K562 (cell line): ENCODE measurements around the gene OR6V1. TPM values are rescaled to one million over a fixed set of nuclear protein-coding genes. Genes with fewer than 3 reads are reported as not detected.

Experiments used
- ATAC-seq: fragments of 200-7000 bp; cut with Tn5 transposase; 3 replicates; pipeline ENCODE4 v1.9.1; 2020; ENCODE audit warnings: moderate library complexity
- BruUV-seq: library from RNA; stranded (reverse); fragments of 400-500 nt; replicated peaks from 2 replicates; lab custom pipeline; 2021; lab: Mats Ljungman, UMichigan
- CTCF ChIA-PET: fragments of 300-600 bp; formaldehyde crosslinking; extraction: SDS; loops from one replicate; lab custom pipeline; 2021; ENCODE audit warnings: low intra/inter-chr PET ratio; lab: Yijun Ruan, JAX
- POLR2A ChIA-PET: fragments of 300-600, 350-650 bp; sonication (Branson Sonifier 250); formaldehyde crosslinking; extraction: SDS; loops from one replicate; lab custom pipeline; 2021; ENCODE audit warnings: antibody characterized with exemption, inconsistent platforms; lab: Yijun Ruan, JAX
- DNase-seq, 4 experiments: peaks; one replicate each; pipeline versions ENCODE4 v3.0.0 to v3.0.0-alpha.2; 2011 to 2018; ENCODE audit warnings: low spot score in 3 of 4, mixed read lengths in 3 of 4; ENCODE audit errors: extremely low read depth in 1 of 4
- FAIRE-seq: peaks from 2 replicates; lab custom pipeline; 2011; peaks lifted over from hg19 to GRCh38; lab: Jason Lieb, UNC
- H2AFZ ChIP-seq: 2 replicates; pipeline ENCODE4 v1.6.0; 2011; ENCODE audit warnings: low read depth, low read length, control low read depth, inconsistent platforms
- H3K27ac ChIP-seq: fragments of 200-600 bp; 3 replicates; pipeline ENCODE4 v1.8.0; 2011; ENCODE audit warnings: low read depth, mild to moderate bottlenecking, control low read depth, inconsistent platforms, low read length, moderate library complexity, mixed read lengths; ENCODE audit errors: extremely low read depth
- H3K27me3 ChIP-seq, 2 experiments: fragments of 300-600 bp in 1 of 2; 2 replicates in 1 of 2; 3 replicates in 1 of 2; pipeline versions ENCODE4 v1.6.0 to v1.8.0; 2011; ENCODE audit warnings: inconsistent platforms in 2 of 2, low read length in 2 of 2, mild to moderate bottlenecking in 1 of 2, mixed read lengths in 1 of 2, moderate library complexity in 1 of 2; ENCODE audit not compliant: control insufficient read depth in 2 of 2, insufficient read depth in 2 of 2
- H3K36me3 ChIP-seq: fragments of 300-600 bp; 3 replicates; pipeline ENCODE4 v1.8.0; 2011; ENCODE audit warnings: mild to moderate bottlenecking, low read length, inconsistent platforms; ENCODE audit not compliant: control insufficient read depth, insufficient read depth
- H3K4me1 ChIP-seq, 2 experiments: fragments of 200-600 bp in 1 of 2; replicated peaks in 1 of 2; 2 replicates in 1 of 2; 3 replicates in 1 of 2; pipeline versions ENCODE4 v1.5.1 to v1.8.0; 2011; ENCODE audit warnings: inconsistent platforms in 2 of 2, low read length in 2 of 2, mild to moderate bottlenecking in 1 of 2, mixed read lengths in 1 of 2, moderate library complexity in 1 of 2; ENCODE audit not compliant: control insufficient read depth in 2 of 2, insufficient read depth in 2 of 2
- H3K4me2 ChIP-seq: 2 replicates; pipeline ENCODE4 v1.6.1; 2011; ENCODE audit warnings: low read length, control low read depth, inconsistent platforms, mixed read lengths; ENCODE audit not compliant: insufficient read depth
- H3K4me3 ChIP-seq: fragments of 200-600 bp; sonication (generic), shearing (Covaris generic); 2 replicates; pipeline ENCODE4 v1.5.1; 2016; ENCODE audit warnings: control low read depth, inconsistent platforms
- H3K79me2 ChIP-seq: fragments of 200-600 bp; 3 replicates; pipeline ENCODE4 v1.8.0; 2011; ENCODE audit warnings: low read length, inconsistent platforms; ENCODE audit not compliant: control insufficient read depth, insufficient read depth
- H3K9ac ChIP-seq, 2 experiments: 2 replicates each; pipeline versions ENCODE4 v1.6.0 to v1.6.1; 2011; ENCODE audit warnings: low read depth in 2 of 2, low read length in 2 of 2, control low read depth in 1 of 2, inconsistent platforms in 1 of 2, mild to moderate bottlenecking in 1 of 2, mixed read lengths in 1 of 2; ENCODE audit not compliant: insufficient read depth in 1 of 2
- H3K9me1 ChIP-seq: one replicate; pipeline ENCODE4 v1.6.0; 2011; ENCODE audit warnings: inconsistent platforms, mild to moderate bottlenecking, low read length, moderate library complexity; ENCODE audit not compliant: control insufficient read depth, insufficient read depth
- H3K9me3 ChIP-seq: replicated peaks from 2 replicates; pipeline ENCODE4 v1.5.1; 2011; ENCODE audit warnings: low read depth, low read length, inconsistent platforms; ENCODE audit not compliant: control insufficient read depth, insufficient read depth
- H4K20me1 ChIP-seq: replicated peaks from 2 replicates; pipeline ENCODE4 v1.6.1; 2011; ENCODE audit warnings: low read length, inconsistent platforms, mixed read lengths; ENCODE audit not compliant: control insufficient read depth, insufficient read depth
- ATF1 ChIP-seq, 2 experiments: fragments of 450-650 bp in 1 of 2; IDR thresholded peaks; 2 replicates each; pipeline ENCODE4 v1.6.1; 2016; ENCODE audit warnings: missing compliant biosample characterization in 1 of 2, missing genetic modification characterization in 1 of 2
- CREB3L1 ChIP-seq: fragments of 450-650 bp; IDR thresholded peaks from 2 replicates; pipeline ENCODE4 v1.6.1; 2014; ENCODE audit warnings: low read depth, mild to moderate bottlenecking, moderate library complexity, borderline replicate concordance
- EP300 ChIP-seq: IDR thresholded peaks from 2 replicates; pipeline ENCODE4 v1.6.1; 2012; ENCODE audit warnings: low read length, improper control_type of control experiment
- FOSL1 ChIP-seq: fragments of 200-800 bp; sonication (Bioruptor generic); conservative IDR thresholded peaks from 2 replicates; pipeline ENCODE4 v1.6.1; 2016; ENCODE audit warnings: missing genetic modification characterization, missing compliant biosample characterization
- GTF2B ChIP-seq: IDR thresholded peaks from 2 replicates; pipeline ENCODE4 v1.6.1; 2011; ENCODE audit not compliant: insufficient read length; ENCODE audit errors: extremely low read depth
- GTF2F1 ChIP-seq: IDR thresholded peaks from 2 replicates; pipeline ENCODE4 v1.6.1; 2011; ENCODE audit warnings: low read depth, low read length, improper control_type of control experiment
- MCM7 ChIP-seq, 2 experiments: fragments of 450-650 bp; IDR thresholded peaks; 2 replicates each; pipeline ENCODE4 v1.6.1; 2016 to 2018
- MEF2D ChIP-seq: conservative IDR thresholded peaks from 2 replicates; pipeline ENCODE4 v1.6.1; 2016; ENCODE audit warnings: low read depth, missing genetic modification characterization, missing compliant biosample characterization
- SP2 ChIP-seq: IDR thresholded peaks from 2 replicates; pipeline ENCODE4 v1.6.1; 2011; ENCODE audit warnings: mild to moderate bottlenecking, low read depth, low read length, moderate library complexity; ENCODE audit not compliant: poor library complexity, severe bottlenecking; ENCODE audit errors: extremely low read depth
- ZFPM2 ChIP-seq: fragments of 250-450 bp; sonication (Bioruptor Pico); IDR thresholded peaks from 2 replicates; pipeline ENCODE4 v1.5.1; 2022; ENCODE audit warnings: mild to moderate bottlenecking
- ZNF165 ChIP-seq: fragments of 250-450 bp; sonication (Bioruptor Pico); IDR thresholded peaks from 2 replicates; pipeline ENCODE4 v1.4.0; 2020; ENCODE audit warnings: borderline replicate concordance
- ZNF175 ChIP-seq: fragments of 200-800 bp; sonication (Bioruptor generic); IDR thresholded peaks from 2 replicates; pipeline ENCODE4 v1.6.1; 2016; ENCODE audit warnings: low read depth, mild to moderate bottlenecking, missing genetic modification characterization, missing compliant biosample characterization
- ZNF280A ChIP-seq: fragments of 450-650 bp; IDR thresholded peaks from 2 replicates; pipeline ENCODE4 v1.6.1; 2018; ENCODE audit warnings: mild to moderate bottlenecking, low read depth; ENCODE audit not compliant: partially characterized antibody
- ZNF398 ChIP-seq: fragments of 250-450 bp; sonication (Bioruptor Pico); IDR thresholded peaks from 2 replicates; pipeline ENCODE4 v1.8.0; 2021; ENCODE audit warnings: moderate library complexity, mild to moderate bottlenecking, inconsistent platforms
- ZNF77 ChIP-seq: fragments of 250-450 bp; sonication (Bioruptor Pico); IDR thresholded peaks from 2 replicates; pipeline ENCODE4 v1.5.0; 2020
- WGBS: fragments of 100-300 bp; shearing (Covaris generic); methylation state at CpG from one replicate; pipeline ENCODE4 v1.1.6; 2016; ENCODE audit warnings: low coverage, mixed read lengths; ENCODE audit not compliant: insufficient coverage; ENCODE audit errors: missing lambda C conversion rate; 5-methylcytosine and 5-hydroxymethylcytosine counted together
- in situ Hi-C: fragments of 300-500 bp; cut with MboI; formaldehyde crosslinking; loops from 4 replicates; pipeline ENCODE4 v1.15.0; 2018; ENCODE audit warnings: inconsistent platforms, mixed read lengths
- intact Hi-C: fragments of 100-400 bp; cut with micrococcal nuclease; formaldehyde crosslinking; loops from 2 replicates; pipeline ENCODE4 v1.14.2; 2022
- polyA plus RNA-seq, 8 experiments: library from polyadenylated mRNA; depleted of rRNA in 4 of 8; stranded (reverse) in 5 of 8; unstranded in 3 of 8; fragments of >200 nt; fragmentation: Nextera tagmentation in 2 of 8; fragmentation: Illumina TruSeq in 1 of 8; extraction: Ambion mirVana in 2 of 8; extraction: Trizol in 1 of 8; gene quantifications; 2 replicates each; pipeline versions ENCODE4 v1.2.1 to v1.2.3, GENCODE V29; 2011 to 2014; ENCODE audit warnings: inconsistent platforms in 1 of 8, missing spikeins in 1 of 8
- total RNA-seq, 7 experiments: library from RNA; depleted of rRNA in 6 of 7; stranded (reverse); fragments of >200 nt in 6 of 7; fragmentation: Illumina TruSeq in 2 of 7; extraction: Trizol in 2 of 7; gene quantifications; 2 replicates each; pipeline versions ENCODE4 v1.2.1 to v1.2.3, GENCODE V29; 2011 to 2021; ENCODE audit warnings: low replicate concordance in 1 of 7

Gene OR6V1
- total and polyA plus RNA-seq, 9 of the 15 experiments (the other 6 are each of a cell fraction or from before 2014, with no cell fraction given), result not detected

GRCh38 chr7:143012409-143012808 is 39.7 kb upstream of the OR6V1 start:
- Histone ChIP-seq H3K9me3 (no peaks in the 10 kb centered on the region), H3K27me3 (peaks cover 12 to 25% of the 10 kb centered on the region in 2 experiments; a peak in 3 of 5 replicates), H3K4me3 (no peak overlapping the region), H3K4me1 (no peaks in the 10 kb centered on the region), H3K9me1 (no peaks in the 10 kb centered on the region), H3K4me2 (no peak overlapping the region), H3K27ac (no peak overlapping the region), H3K79me2 (no peaks in the 10 kb centered on the region), H2AFZ (no peak overlapping the region), H4K20me1 (no peaks in the 10 kb centered on the region), H3K9ac (no peak overlapping the region), H3K36me3 (no peaks in the 10 kb centered on the region)
- FAIRE-seq (no peak), DNase-seq (no peak), ATAC-seq (no peak)
- intact Hi-C loops (no loop called here), in situ Hi-C loops (loop anchor here (5.0 to 25.0 kb wide), 3 partner anchors 200 to 375 kb away; no protein-coding TSS in a partner anchor)
- ChIA-PET POLR2A (interaction anchor here (1.1 kb wide), 1 partner anchor 203 kb away, joined by 4 read pairs; no protein-coding TSS in a partner anchor), CTCF (interaction anchor here (0.5 to 11.1 kb wide), 3 partner anchors 129 to 203 kb away, joined by 3 to 222 read pairs (median 7); no protein-coding TSS in a partner anchor)
- TF ChIP-seq GTF2F1 (no peak), GTF2B (no peak), ZNF398 (no peak), ATF1 (CRISPR knock-in tag; IDR thresholded peaks at IDR 0.05) (no peak), ATF1 (tag; IDR thresholded peaks at IDR 0.05) (no peak), CREB3L1 (no peak), ZFPM2 (no peak), ZNF280A (no peak), SP2 (no peak), FOSL1 (no peak), EP300 (no peak), MEF2D (tag) (no peak), ZNF175 (CRISPR knock-in tag) (no peak), MCM7 (IDR thresholded peaks at IDR 0.05) (no peak), ZNF77 (no peak), ZNF165 (CRISPR knock-in tag) (no peak)
- 1% methylated on average over 4 of the region's 4 CpGs for WGBS
- no TSS peak for BruUV-seq
